ENCODE results near the gene PITX1.
"Not testable (repeated sequence)": the region's sequence is repeated elsewhere in the genome, so short reads cannot be mapped to it uniquely, and the experiment has no call there.

PITX1 gene

GRCh38 chr5:134994560-134995156 is 39.4 kb downstream of the PITX1 start:
- Histone ChIP-seq H3K9ac (ENCODE audit: low read depth, low read length) (no peak overlapping the region), H3K27me3 (ENCODE audit: control insufficient read depth, insufficient read depth, low read length) (no peaks in the 10 kb centered on the region)

GRCh38 chr5:134993161-134993560 is 40.9 kb downstream of the PITX1 start:
- H3K36me3 ChIP-seq (ENCODE audit: control insufficient read depth, insufficient read depth, low read length) = no peaks in the 10 kb centered on the region
- H3K9me3 ChIP-seq (ENCODE audit: control insufficient read depth, insufficient read depth, low read length) = no peaks in the 10 kb centered on the region
- H3K4me3 ChIP-seq (ENCODE audit: low read depth, low read length) = no peak overlapping the region
- no peak overlapping the region for H3K9ac ChIP-seq (ENCODE audit: low read depth, low read length)
- H3K4me1 ChIP-seq (ENCODE audit: control insufficient read depth, insufficient read depth, low read length) = peaks cover 6% of the 10 kb centered on the region
- no peaks in the 10 kb centered on the region for H3K27me3 ChIP-seq (ENCODE audit: control insufficient read depth, insufficient read depth, low read length)

More at GRCh38 chr5:134994560-134995156, 39.4 kb downstream of the PITX1 start:
- Histone ChIP-seq H3K36me3 (ENCODE audit: control insufficient read depth, insufficient read depth, low read length) (no peaks in the 10 kb centered on the region), H3K4me1 (ENCODE audit: control insufficient read depth, insufficient read depth, low read length) (peaks cover 6% of the 10 kb centered on the region), H3K4me3 (ENCODE audit: low read depth, low read length) (no peak overlapping the region), H3K9me3 (ENCODE audit: control insufficient read depth, insufficient read depth, low read length) (no peaks in the 10 kb centered on the region)

GRCh38 chr5:134992148-134992547 is 41.9 kb downstream of the PITX1 start:
- Histone ChIP-seq H3K4me1 (ENCODE audit: control insufficient read depth, insufficient read depth, low read length) (peaks cover 6% of the 10 kb centered on the region), H3K36me3 (ENCODE audit: control insufficient read depth, insufficient read depth, low read length) (no peaks in the 10 kb centered on the region), H3K4me3 (ENCODE audit: low read depth, low read length) (no peak overlapping the region), H3K9ac (ENCODE audit: low read depth, low read length) (no peak overlapping the region), H3K27me3 (ENCODE audit: control insufficient read depth, insufficient read depth, low read length) (no peaks in the 10 kb centered on the region), H3K9me3 (ENCODE audit: control insufficient read depth, insufficient read depth, low read length) (no peaks in the 10 kb centered on the region)

- H3K36me3 ChIP-seq (ENCODE audit: control insufficient read depth, insufficient read depth, low read length); H3K27me3 ChIP-seq (ENCODE audit: control insufficient read depth, insufficient read depth, low read length): not testable (repeated sequence)
These were observed 43.8 kb downstream of the PITX1 start for GRCh38 chr5:134990183-134990582.

GRCh38 chr5:134989266-134989830 is 44.7 kb downstream of the PITX1 start:
- H3K4me3 ChIP-seq (ENCODE audit: low read depth, low read length) = no peak overlapping the region
- peaks cover 6% of the 10 kb centered on the region for H3K4me1 ChIP-seq (ENCODE audit: control insufficient read depth, insufficient read depth, low read length)
- H3K36me3 ChIP-seq (ENCODE audit: control insufficient read depth, insufficient read depth, low read length) = no peaks in the 10 kb centered on the region
- no peak overlapping the region for H3K9ac ChIP-seq (ENCODE audit: low read depth, low read length)
- no peaks in the 10 kb centered on the region for H3K27me3 ChIP-seq (ENCODE audit: control insufficient read depth, insufficient read depth, low read length)
- no peaks in the 10 kb centered on the region for H3K9me3 ChIP-seq (ENCODE audit: control insufficient read depth, insufficient read depth, low read length)

More at GRCh38 chr5:134990183-134990582, 43.8 kb downstream of the PITX1 start:
- not testable (repeated sequence) for H3K9me3 ChIP-seq (ENCODE audit: control insufficient read depth, insufficient read depth, low read length); H3K9ac ChIP-seq (ENCODE audit: low read depth, low read length); H3K4me1 ChIP-seq (ENCODE audit: control insufficient read depth, insufficient read depth, low read length); H3K4me3 ChIP-seq (ENCODE audit: low read depth, low read length)

- Histone ChIP-seq H3K4me3 (ENCODE audit: low read depth, low read length) (no peak overlapping the region), H3K27me3 (ENCODE audit: control insufficient read depth, insufficient read depth, low read length) (no peaks in the 10 kb centered on the region), H3K9ac (ENCODE audit: low read depth, low read length) (no peak overlapping the region), H3K4me1 (ENCODE audit: control insufficient read depth, insufficient read depth, low read length) (no peaks in the 10 kb centered on the region), H3K9me3 (ENCODE audit: control insufficient read depth, insufficient read depth, low read length) (peaks cover 6% of the 10 kb centered on the region), H3K36me3 (ENCODE audit: control insufficient read depth, insufficient read depth, low read length) (no peaks in the 10 kb centered on the region)
These were observed 51.8 kb downstream of the PITX1 start for GRCh38 chr5:134982230-134982629.

GRCh38 chr5:134979416-134979815 is 54.6 kb downstream of the PITX1 start:
- H3K9ac ChIP-seq (ENCODE audit: low read depth, low read length) = no peak overlapping the region
- no peaks in the 10 kb centered on the region for H3K27me3 ChIP-seq (ENCODE audit: control insufficient read depth, insufficient read depth, low read length)
- no peak overlapping the region for H3K4me3 ChIP-seq (ENCODE audit: low read depth, low read length)
- H3K4me1 ChIP-seq (ENCODE audit: control insufficient read depth, insufficient read depth, low read length) = no peaks in the 10 kb centered on the region
- H3K36me3 ChIP-seq (ENCODE audit: control insufficient read depth, insufficient read depth, low read length) = peaks cover 4% of the 10 kb centered on the region
- H3K9me3 ChIP-seq (ENCODE audit: control insufficient read depth, insufficient read depth, low read length) = peaks cover 16% of the 10 kb centered on the region

Measured in iPS-15b (cell line).